Left ventricle myocardium superior (tissue), 1 donor: ENCODE measurements around the gene C10orf143. TPM values are rescaled to one million over a fixed set of nuclear protein-coding genes. Genes with fewer than 3 reads are reported as not detected.

Experiments
- ATAC-seq: fragments of 200-7000 bp; cut with Tn5 transposase; one replicate; pipeline ENCODE4 v1.9.1; 2020; ENCODE audit warnings: mild to moderate bottlenecking, moderate library complexity
- DNase-seq: peaks from one replicate; pipeline ENCODE4 v3.0.0-alpha.2; 2020
- intact Hi-C: fragments of 100-400 bp; cut with micrococcal nuclease; formaldehyde crosslinking; loops from one replicate; pipeline ENCODE4 v1.11.0; 2022
- total RNA-seq: library from RNA; stranded (reverse); fragmentation: NEBNext Ultra II Directional; extraction: Animal tissue kit (Norgen Biotek cat#: 25700); gene quantifications from one replicate; pipeline ENCODE4 v1.2.1, GENCODE V29; 2021
- donor health status: DM: no; HTN: yes; CAD: no; lungs with severe emphysema.

Gene C10orf143
- total RNA-seq, 1 donor from 2014 or later: 1.3 TPM

DNA sequence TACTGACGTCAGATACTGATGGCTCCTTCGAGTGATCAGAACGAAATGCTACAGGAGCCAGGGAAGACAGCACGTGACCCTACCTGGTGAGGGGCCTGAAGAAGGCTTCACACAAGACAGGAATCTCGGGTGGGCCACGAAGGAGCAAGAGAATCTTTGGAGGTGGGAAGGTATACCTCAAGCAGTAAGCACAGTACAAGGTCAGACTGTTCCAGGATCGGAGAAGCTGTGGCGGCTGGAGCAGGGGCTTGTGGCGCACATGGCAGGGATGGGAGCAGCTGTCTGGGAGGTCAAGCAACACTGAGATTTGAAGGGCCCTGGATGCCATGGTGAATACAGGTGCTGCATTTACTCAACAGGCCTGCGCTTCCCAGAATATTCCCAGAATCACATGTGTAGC, 45.4 kb downstream of the C10orf143 start:
- intact Hi-C loops: no loop called here
- DNase-seq: no peak
- no peak for ATAC-seq

DNA sequence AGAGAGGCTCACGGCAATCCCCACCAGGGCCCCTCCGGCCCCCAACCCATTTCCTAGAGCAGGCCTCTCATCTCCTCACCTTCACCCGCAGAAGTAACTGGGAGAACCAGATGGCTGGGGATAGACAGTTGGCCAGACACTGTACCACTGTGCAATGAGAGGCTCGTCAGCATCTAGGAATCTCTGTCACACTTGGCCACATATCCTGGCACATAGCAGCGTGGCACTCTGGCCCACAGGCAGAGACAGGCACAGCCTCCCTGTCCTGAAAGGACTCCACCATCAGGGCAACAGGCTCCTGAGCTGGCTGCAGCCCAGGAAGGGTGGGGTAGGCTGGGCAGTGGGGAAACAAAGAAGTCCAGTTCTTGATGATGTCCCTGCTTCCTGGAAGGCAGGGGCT, 45.8 kb downstream of the C10orf143 start:
- intact Hi-C loops: no loop called here
- ATAC-seq (peak; percentile 90), DNase-seq (no peak)

DNA sequence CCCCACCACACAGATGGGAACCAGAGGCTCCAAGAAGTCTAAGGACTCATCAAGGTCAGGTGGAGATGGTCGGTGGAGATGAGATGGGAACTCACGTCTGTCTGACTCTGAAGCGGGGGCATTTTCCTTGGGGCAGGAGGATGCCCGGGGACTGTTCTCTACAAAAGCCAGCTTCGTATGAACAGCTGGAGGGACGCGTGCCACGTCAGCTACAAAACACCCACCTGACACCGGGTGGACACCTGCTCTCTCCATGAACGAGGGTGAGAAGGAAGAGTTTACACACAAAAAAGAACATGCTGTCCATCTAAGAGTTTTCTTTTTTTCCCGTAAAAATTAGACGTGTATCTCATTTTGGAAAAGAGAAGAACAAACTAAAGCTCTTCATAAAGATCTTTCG, 47.7 kb downstream of the C10orf143 start:
- DNase-seq (no peak), ATAC-seq (no peak)
- intact Hi-C loops: no loop called here

DNA sequence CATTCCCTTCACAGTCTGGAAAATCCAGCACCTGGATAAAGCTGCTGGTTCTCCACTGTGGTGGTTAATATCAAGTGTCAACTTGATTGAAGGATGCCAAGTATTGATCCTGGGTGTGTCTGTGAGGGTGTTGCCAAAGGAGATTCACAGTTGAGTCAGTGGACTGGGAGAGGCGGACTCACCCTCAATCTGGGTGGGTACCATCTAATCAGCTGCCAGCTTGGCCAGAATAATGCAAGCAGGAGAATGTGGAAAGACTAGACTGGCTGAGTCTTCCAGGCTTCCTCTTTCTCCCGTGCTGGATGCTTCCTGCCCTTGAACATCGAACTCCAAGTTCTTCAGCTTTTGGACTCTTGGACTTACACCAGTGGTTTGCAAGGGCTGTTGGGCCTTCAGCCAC, 48.4 kb downstream of the C10orf143 start:
- no peak for ATAC-seq
- intact Hi-C loops: no loop called here
- DNase-seq: no peak

DNA sequence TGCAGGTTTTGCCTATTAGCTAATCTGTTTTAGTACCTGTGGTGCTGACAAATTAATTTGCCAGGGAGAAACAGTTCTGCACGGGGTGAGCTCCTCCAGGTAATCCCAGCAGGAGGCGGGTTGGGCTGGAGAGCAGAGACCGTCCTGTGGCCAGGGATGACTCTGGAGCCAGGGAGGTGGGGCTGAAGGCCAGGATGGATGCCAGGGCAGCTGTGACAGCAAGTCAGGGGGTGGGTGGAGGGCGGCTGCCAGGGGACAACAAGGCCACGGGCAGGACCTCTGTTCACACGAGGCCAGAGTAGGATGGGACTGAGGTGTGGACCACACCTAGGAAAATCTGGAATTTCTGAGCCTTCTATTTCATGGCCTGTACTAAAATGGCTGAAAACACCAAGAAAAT, 48.9 kb downstream of the C10orf143 start:
- no peak for DNase-seq
- intact Hi-C loops: no loop called here
- no peak for ATAC-seq

DNA sequence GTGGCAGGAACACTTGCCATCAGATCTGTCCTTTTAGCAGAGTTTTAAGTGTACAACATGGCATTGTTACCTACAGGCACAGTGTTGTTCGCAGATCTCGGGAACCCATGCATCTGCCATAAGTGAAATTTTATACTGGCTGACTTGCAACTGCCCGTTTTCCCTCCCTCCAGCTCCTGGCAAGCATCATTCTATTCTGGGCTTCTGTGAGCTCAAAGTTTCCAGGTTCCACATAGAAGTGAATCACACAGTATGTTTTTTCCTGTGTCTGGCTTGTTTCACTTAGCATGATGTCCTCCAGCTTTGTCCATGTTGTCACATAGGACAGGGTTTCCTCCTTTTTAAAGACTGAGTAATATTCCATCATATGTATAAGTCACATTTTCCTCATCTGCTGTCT, 56.6 kb downstream of the C10orf143 start:
- DNase-seq (no peak), ATAC-seq (no peak)
- intact Hi-C loops: no loop called here

DNA sequence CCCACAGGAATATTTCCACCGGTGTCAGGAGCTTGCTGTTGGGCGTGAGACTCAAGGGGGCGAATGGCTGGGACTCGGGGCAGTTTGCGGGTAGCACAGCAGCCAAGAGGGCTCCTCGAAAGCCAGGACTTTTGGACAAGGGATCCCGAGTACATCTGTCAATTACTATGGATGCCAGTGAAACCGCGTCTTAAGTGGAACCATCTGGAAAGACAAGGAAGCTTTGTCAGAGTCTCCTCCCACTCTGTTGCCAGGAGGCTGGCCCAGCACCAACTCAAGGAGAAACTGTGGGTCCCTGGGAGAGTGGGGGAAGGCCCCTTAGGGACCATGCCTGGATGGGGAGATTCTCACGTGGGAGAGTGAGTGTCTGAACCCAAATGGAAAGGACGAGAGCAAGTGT, 57.1 kb downstream of the C10orf143 start:
- no peak for ATAC-seq
- no peak for DNase-seq
- intact Hi-C loops: no loop called here

DNA sequence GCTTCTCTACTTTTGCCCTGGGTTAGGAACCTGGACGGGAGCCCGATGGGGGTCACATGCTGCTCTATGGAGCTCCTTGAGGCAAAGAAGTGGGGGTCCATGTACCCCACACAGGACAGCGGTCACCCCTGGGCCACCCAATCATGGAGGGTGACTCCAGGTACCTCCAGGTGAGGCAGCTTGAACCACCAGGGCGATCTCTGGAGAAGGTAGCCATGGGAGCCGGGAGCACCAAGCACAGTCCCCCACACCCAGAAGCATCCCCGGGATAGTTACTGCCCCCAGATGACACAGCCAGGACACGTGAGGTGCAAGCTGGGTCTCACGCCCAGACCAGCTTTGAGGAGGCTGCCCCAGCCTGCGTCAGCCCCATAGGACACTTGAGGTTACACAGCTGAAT, 58.4 kb downstream of the C10orf143 start:
- ATAC-seq: no peak
- no peak for DNase-seq
- intact Hi-C loops: no loop called here

DNA sequence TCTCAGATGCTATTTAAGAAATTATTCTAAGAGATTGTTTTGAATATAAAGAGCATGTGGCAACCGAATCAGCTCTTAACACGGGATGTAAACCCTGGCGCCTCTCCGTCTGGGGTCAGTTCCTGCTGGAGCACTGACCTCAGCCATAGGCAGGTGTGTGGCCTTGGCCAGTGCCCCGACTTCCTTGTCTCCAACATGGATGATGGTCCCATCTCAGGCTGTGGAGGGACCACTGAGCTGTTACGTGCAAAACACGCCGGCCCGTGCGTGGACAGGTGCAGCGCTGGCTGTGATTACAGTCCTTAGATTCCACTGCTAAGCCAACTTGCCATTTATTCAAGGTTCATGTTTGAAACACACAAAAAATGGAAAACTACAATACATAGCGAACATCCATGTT, 59.9 kb downstream of the C10orf143 start:
- intact Hi-C loops: no loop called here
- DNase-seq (no peak), ATAC-seq (no peak)

DNA sequence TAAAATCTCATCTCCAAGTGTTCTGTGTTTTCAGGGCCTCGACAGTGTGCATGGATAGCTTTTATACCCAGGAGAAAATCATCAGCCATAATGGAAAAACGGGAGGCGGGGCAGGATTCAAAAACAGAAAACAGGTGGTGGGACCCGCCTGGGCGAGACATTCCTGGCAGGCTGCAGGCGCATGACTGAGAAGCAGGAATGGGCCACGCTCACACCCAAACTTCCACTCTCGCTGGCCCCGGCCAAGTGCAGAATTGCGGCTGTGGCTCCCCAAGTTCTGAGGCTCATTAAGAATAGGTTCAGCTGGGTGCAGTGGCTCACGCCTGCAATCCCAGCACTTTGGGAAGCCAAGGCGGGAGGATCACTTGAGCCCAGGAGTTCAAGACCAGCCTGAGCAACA, 60.6 kb downstream of the C10orf143 start:
- ATAC-seq (no peak), DNase-seq (no peak)
- intact Hi-C loops: no loop called here

DNA sequence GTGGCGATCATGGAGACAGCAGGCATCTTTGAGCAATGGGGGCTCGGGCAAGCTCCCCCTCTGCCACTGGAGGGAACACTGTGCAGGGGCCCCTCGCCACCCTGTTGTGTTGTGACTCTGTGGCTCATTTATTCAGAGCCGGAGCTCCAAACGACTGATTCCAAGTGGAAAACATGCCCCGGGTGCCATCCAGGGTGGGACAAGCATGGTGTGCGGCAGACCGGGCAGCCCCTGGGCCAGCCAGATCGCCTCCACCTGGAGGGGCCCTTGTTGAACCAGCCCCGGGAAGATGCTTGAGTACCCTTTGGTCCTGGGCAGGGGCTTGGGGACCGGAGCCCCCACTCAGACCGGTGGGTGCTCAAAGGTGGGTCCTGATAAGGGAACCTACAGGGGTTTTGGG, 61.4 kb downstream of the C10orf143 start:
- DNase-seq: no peak
- no peak for ATAC-seq
- intact Hi-C loops: no loop called here

DNA sequence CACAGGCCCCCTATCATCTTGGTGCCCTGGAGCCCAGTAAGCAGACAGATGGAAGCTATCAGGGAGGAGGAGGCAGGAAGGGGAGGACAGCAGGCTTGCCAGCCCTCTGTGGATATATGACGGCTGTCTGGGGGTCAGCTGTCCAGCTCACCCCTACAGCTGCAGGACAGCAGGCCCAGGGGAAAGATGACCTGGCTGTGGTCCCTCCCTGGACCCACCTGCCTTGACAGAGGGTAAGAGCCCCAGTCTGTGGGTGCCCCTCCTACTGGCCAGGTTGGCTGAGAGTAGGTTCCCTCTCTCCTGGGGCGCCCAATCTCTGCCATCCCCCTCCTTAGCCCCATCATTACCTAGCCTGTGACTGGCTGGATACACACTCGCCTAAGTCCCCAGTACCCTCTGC, 62.5 kb downstream of the C10orf143 start:
- no peak for DNase-seq
- ATAC-seq: no peak
- intact Hi-C loops: no loop called here

DNA sequence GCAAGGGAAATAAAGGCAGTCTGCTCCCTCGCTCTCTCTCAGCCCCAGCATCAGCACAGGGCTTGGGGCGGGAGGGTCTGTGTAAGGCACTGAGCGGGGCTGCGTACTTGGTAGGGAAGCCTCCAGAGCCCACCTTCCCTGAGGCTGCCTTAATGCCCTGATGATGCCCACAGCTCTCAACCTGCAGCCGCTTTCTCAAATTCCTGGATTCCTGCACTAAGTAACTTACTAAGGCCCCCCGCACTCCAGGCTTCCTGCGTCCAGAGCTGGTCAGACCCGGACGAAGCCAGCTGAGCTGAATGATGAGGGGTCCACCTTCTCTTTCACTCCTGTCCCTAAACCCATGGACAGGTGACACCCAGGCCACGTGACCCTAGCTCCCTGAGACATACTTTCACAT, 63.3 kb downstream of the C10orf143 start:
- DNase-seq: no peak
- intact Hi-C loops: no loop called here
- no peak for ATAC-seq

DNA sequence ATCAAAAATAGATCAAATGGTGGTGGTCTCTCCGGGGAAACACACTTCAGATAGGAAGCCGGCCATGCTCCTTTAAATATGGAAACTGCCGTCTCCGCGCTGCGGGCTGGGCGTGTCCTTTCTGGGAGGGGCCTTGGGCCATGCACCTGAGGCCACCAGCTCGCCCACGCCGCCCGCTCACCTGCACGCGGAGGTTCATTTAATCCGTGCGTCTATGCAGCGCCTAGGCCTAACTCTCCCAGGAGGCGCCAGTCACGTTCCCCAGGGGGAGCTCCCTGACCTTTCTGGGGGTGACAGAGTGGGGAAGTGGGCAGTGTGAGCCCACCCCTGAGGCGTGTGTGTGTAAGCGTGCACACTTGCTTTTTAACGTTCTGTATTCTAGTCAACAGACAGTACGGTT, 64.0 kb downstream of the C10orf143 start:
- ATAC-seq (no peak), DNase-seq (no peak)
- intact Hi-C loops: no loop called here

DNA sequence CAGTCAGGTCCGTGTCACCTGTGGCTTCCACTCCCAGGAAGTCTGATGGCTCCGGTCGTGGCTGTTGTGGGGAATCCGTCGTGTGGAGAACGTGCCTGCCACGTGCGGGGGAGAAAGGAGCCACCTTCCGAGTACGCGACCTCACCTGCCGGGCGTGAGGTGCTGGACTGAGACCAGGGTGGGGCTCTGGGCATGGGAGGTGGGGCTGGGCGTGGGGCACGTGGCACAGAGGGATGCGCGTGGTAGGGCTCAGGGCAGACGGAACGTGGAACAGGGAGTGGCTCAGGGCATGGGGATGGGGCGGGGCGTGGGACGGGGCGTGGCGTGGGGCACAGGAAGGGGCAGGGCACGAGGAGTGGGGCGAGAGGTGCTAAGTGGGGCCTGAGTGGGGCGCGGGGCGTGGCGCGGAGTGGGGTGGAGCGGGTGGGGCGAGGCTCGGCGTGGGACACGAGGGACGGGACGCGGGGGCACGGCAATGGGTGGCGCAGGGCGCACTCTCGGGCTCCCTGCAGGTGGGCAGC, 64.8 kb downstream of the C10orf143 start:
- DNase-seq (no peak), ATAC-seq (no peak)
- intact Hi-C loops: no loop called here

DNA sequence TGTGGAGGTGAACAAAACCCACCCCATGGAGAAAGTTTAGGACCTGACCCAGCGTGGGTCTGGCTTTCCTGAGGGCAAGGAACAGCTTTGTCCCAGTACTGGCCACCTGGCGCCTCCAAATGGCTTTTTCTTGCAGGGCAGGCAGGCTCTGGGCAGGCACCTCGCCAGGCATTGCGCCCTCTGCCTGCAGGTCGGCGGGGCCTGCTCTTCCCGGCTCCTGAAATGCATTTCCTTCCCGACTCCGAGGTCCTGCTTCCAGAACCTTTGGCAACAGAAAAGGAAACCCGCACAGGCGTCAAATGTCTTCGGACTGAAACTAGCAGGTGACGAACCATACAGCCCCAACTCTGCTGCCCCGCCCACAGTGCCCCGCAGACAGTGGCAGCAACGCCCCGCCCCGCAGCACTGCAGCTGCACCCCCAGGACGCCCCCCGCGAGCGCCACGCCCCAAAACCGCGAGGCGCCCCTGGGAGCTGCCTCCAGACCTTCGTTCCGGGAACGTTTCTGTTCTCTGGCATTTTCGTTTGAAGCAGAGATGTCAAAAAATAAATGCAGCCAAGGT, 65.5 kb downstream of the C10orf143 start:
- ATAC-seq (no peak), DNase-seq (no peak)
- intact Hi-C loops: no loop called here

DNA sequence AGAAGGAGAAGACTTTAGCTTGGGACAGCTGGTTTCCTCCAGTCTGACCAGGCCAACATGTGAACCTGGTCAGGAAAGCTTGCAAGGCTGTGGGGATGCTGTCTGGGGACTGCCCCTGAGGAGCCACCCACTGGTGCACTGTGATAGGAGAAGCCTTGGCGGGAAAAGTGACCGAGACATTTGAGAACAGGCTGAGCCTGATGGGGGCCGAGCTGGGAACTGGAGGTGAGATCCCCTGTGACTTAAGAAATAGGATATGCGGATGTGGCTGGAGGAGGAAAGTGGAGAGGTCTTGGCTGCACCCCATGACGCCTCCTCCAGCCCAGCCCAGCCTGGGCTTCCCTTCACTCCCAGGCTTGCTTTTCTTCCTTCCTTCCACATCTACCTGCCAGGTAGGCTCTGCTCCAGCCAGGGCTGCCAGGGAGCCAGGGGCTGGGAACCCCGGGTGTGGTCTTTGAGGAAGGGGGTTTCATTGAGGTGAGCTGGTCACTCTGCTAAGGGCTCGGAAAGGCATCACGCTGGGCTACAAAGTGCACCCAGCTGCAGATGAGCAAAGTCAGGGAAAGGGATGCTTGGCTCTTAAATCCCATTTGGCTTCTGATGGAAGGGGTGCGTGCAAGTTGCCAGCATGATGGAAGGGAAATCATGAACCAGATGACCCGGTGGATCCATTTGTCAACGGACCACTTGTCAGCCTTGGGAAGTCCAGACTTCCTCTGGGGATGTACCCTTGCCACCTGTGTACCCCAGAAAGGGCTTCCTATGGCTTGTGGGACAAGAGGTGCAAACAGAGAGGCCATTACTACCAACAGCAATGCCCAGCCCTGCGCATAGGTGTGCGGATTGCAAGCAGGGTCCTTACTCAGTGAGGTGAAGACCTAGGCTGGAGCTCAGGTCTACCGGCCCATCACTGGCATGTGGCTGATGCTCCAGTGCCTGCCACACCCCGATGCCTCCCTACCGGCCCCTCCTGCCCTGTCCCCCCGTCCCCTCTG, 66.3 kb downstream of the C10orf143 start:
- ATAC-seq: no peak
- intact Hi-C loops: no loop called here
- DNase-seq: no peak

DNA sequence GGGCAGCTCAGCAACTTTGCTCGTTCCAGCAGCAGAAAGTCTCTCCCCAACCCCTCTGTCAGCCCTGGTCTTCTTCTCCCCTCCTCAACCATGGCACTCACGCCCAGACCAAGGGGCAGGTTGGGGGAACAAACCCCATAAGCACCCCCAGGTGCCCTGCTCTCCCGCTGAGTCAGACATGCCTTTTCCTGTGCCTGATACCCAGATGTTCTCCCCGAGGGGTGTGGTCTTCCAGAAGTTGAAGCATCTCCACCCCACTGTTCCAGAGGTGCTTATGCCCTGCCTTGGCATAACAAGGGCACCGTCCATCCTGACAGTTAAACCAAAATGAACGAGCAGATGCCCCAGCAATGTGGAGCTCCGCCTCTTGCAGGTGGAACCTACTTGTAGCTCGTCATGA, 67.1 kb downstream of the C10orf143 start:
- no peak for ATAC-seq
- no peak for DNase-seq
- intact Hi-C loops: no loop called here

DNA sequence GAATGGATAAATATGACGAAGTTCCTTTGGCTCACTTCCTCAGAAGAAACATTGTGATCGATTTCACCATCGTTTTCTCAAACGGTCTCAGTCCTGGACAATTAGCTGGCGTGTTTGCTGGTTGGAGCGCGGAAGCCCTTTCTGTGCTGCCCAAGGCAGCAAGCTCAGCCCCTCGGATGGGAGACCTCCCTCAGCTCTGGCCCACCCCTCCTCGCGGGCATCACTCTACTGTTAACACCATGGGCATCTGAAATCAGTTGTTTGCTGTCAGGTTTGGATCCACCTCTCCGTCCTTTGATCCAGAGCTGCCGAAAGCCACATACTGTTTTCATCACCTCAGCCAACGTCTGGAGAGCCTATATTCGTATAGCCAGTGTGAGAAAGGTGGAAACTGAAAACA, 68.2 kb downstream of the C10orf143 start:
- no peak for DNase-seq
- intact Hi-C loops: no loop called here
- no peak for ATAC-seq

DNA sequence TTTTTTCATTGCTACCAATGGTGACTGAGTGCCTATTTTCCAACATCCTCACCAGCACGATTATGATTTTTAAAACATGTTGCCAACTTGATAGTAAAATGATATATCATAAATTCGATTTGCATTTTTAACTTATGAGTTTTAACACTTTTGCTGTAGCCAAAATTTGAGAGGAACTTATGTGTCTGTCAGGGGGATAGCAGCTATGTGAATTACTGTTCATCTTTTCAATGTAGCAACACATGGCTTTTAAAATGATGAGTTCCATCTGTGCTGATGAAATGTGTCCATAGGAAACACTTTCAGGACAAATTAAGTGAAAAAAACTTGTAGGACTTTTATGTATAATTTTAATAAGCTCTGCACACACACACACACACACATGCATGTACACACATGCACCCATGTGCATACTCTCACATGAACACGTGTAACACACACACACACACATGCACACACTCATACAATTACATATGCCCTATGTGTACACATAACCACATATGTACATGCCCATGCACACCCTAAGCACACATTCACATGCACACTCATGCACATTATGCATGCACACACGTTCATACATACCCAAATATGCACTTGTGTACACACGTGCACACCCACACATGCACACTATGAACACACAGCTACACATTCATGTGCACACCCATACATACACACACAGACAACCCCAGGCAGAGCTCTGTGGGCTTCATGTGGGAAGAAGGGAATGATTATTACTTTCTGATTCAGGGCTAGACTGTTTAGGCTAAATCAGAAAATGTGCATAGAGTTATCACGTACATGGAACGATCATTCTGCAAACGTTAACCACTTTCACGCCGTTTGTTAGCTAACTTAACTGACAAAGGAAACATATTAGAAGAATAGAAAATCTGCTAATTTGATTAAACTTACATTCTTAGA, 68.9 kb downstream of the C10orf143 start:
- DNase-seq (no peak), ATAC-seq (no peak)
- intact Hi-C loops: no loop called here
